Activated CD8-positive, alpha-beta memory T cell treated with anti-CD3 and anti-CD28 coated beads for 36 hours (primary cell): ENCODE data around the gene ATP9A. TPM values are rescaled to one million over a fixed set of nuclear protein-coding genes. Genes with fewer than 3 reads are reported as not detected.
"Not testable (repeated sequence)": the region's sequence is repeated elsewhere in the genome, so short reads cannot be mapped to it uniquely, and the experiment has no call there.

Experiments used
- CTCF ChIA-PET: fragments of 350-600 bp; sonication (Branson Sonifier 250); formaldehyde crosslinking; loops from one replicate; lab custom pipeline; 2021; ENCODE audit warnings: antibody characterized with exemption; lab: Charles Lee
- POLR2A ChIA-PET: fragments of 350-600 bp; sonication (Branson Sonifier 250); formaldehyde crosslinking; loops from one replicate; lab custom pipeline; 2021; ENCODE audit warnings: antibody characterized with exemption; lab: Charles Lee
- total RNA-seq, 2 experiments: library from RNA; stranded (reverse); gene quantifications; one replicate each; pipeline ENCODE4 v1.2.3, GENCODE V29; 2021

Gene ATP9A
- total RNA-seq, 2 experiments from 2014 or later: 1.2 to 1.3 TPM

DNA sequence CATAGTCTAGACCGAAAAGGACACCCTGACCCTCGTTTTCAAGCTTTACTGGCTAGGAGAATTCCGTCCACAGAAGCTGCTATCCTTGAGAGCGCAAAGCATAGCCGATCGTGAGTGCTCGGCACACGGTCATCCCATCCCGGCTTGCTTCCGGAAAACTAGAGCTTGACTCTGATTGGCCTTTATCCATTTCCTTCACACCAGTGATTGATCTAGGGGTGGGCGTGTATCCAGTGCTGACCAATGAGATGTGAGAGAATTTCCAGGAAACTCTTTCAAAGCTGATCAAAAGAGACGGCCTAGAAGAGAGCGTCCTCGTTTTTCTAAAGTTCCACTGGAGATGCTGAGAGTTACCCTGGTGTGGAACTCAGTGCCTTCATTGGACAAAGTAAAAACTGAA lies 184.7 kb downstream of the ATP9A start:
- POLR2A ChIA-PET: no interaction called here

DNA sequence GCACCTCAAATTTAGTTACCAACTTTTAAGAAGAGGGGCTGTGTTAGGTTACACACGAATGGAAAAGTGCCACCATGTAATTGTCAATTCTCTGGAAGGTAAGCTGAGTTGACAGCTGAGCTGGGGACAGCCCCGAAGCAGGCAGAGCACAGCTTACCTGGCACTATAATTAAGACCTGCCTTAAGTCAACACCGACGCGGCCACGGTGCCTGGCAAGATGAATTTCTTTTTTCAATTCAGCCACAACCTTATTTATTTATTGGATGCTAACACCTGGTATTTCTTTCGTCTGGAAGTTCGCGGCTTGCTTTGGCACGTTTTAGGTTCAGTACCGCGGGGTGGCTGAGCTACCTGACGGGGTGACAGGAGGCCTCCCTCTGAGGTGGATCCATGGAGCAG lies 185.1 kb downstream of the ATP9A start:
- ChIA-PET POLR2A (no interaction called here), CTCF (no interaction called here)

More for the DNA sequence above, 184.7 kb downstream of the ATP9A start:
- CTCF ChIA-PET: no interaction called here

GRCh38 chr20:51581571-51581970 lies 186.6 kb downstream of the ATP9A start:
- POLR2A ChIA-PET: no interaction called here
- CTCF ChIA-PET: no interaction called here

GRCh38 chr20:51579137-51579536 lies 189.1 kb downstream of the ATP9A start:
- CTCF ChIA-PET: no interaction called here
- POLR2A ChIA-PET: no interaction called here

DNA sequence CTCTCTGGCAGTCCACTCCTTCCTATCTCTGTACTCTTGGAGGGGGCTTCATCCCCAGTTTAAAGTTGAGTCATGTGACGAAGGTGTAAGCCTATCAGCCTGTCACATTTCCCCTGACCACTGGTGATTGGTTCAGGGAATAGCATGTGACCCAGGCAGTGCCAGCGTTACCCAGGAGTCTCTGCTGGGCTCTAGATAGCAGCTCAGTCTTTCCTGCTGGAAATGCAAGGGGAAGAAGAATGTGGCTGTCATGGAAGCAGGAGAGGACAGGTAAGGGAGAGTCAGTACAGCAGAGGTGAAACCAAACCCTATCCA lies 190.1 kb downstream of the ATP9A start:
- CTCF ChIA-PET: no interaction called here
- POLR2A ChIA-PET: no interaction called here

GRCh38 chr20:51577432-51578144 lies 190.6 kb downstream of the ATP9A start:
- POLR2A ChIA-PET: no interaction called here
- CTCF ChIA-PET: interaction anchor here (0.6 to 0.9 kb wide), 2 partner anchors 17 to 52 kb away, joined by 3 read pairs; no protein-coding TSS in a partner anchor

DNA sequence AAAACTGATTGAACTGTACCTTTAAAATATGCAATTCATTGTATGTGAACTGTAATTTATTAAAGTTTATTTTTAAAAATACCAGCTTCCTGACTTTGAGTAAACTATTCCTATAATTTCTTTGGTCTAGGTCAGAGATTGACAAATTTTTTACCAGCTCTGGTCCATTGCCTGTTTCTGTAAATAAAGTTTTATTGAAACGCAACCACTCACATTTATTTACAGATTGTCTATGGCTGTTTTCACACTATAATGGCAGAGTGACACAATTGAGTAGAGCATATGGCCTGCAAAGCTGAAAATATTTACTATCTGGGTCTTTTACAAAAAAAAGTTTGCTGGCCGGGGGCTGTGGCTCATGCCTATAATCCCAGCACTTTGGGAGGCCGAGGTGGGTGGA lies 192.7 kb downstream of the ATP9A start:
- CTCF ChIA-PET: interaction anchor here (1.0 kb wide), 1 partner anchor 250 kb away, joined by 3 read pairs; no protein-coding TSS in a partner anchor

DNA sequence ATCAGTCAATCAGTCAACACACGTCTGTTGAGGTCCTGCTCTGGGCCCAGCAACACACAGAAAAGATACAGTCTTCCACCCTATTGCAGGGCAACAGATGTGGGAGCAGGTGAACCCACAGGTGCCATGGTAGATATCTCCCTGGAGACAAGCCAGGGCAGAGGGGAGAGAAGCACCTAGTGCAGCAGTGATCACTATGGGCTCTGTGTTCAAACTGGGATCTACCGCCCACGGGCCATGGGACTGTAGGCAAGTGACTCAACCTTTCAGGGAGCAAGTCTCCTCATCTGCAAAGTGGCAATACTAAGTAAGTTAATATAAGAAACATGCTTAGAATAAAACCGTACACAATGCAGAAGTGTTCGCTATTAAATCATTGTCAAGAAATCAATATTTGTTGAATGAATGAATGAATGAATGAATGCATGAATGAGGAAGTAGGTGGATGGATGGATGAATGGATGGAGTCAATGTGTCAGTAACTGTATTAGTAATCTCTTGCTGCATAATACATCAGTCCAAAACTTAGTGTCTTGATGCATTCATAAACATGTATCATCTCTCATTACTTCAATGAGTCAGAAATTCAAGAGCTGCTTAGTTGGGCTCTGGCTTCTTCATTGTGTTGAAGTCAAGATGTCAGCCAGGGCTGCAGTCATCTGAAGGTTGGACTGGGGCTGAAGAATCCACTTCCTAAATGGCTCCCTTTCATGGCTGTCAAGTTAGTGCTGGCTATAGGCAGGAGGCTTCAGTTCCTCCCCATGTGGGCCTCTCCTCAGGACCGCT lies 193.7 kb downstream of the ATP9A start:
- ChIA-PET CTCF (interaction anchor here (0.5 to 2.0 kb wide), 4 partner anchors 20 to 248 kb away, joined by 3 to 8 read pairs (median 4); no protein-coding TSS in a partner anchor), POLR2A (no interaction called here)

More for the DNA sequence above, 192.7 kb downstream of the ATP9A start:
- POLR2A ChIA-PET: no interaction called here

- ChIA-PET CTCF (interaction anchor here (0.5 to 2.0 kb wide), 2 partner anchors 21 to 50 kb away, joined by 4 to 8 read pairs; no protein-coding TSS in a partner anchor), POLR2A (interaction anchor here (0.5 kb wide), 1 partner anchor 9 kb away, joined by 3 read pairs; no protein-coding TSS in a partner anchor)
Observed at GRCh38 chr20:51573576-51574243, 194.5 kb downstream of the ATP9A start.

DNA sequence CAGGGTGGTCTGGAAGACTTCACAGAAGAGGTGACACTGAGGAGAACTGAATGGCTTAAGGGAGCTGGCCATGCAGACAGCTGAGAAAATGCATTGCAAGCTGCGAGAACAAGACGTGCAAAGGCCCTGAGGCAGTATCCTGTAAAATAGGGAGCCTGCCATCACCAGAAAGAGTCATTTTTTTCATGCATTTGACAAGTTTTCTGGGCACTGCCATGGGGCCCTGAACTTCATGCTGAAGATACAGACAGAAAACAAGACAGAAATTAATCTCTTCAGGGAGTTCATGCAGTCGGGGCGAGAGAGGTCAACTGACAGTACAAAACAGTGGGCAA lies 196.8 kb downstream of the ATP9A start:
- ChIA-PET POLR2A (no interaction called here), CTCF (no interaction called here)

DNA sequence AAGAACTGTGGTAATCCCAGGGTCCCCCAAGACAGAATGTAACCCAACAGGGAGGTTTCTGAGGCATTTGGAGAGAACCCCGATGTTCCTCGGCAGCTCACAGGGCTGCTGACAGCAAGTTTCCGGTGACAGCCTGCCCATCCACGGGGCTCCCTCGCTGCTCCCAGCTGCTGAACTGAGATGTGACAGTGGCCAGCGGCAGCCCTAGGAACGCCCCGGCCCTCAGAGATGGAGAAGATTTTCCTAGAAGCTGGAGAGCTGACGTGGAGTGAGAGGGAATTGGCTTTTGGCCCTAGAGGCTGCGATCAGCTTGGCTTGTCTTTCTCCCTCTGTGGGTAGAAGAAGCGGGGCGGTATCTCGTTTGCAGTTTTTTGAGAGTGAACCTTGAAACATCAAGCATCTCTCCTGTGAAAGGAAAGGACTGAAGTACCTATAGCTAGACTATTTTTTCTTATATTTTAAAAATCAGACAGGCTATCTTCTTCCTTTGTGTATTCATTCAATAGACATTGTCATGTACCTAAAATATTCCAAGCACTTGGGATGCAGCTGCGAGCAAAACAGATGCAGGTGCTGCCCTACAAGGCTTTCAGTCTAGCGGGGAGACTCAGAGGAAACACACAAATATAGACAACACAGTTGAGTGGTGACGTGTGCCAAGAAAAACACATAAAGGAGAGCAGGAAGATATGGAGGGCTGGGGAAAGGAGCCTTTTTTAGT lies 197.3 kb downstream of the ATP9A start:
- ChIA-PET POLR2A (no interaction called here), CTCF (no interaction called here)

GRCh38 chr20:51569815-51570738 lies 198.1 kb downstream of the ATP9A start:
- POLR2A ChIA-PET: no interaction called here
- CTCF ChIA-PET: interaction anchor here (1.0 kb wide), 1 partner anchor 25 kb away, joined by 3 read pairs; no protein-coding TSS in a partner anchor

- POLR2A ChIA-PET, CTCF ChIA-PET: not testable (repeated sequence)
Observed at GRCh38 chr20:51568533-51568932, 199.7 kb downstream of the ATP9A start.

GRCh38 chr20:51567622-51568021 lies 200.6 kb downstream of the ATP9A start:
- ChIA-PET CTCF (interaction anchor here (1.0 kb wide), 1 partner anchor 27 kb away, joined by 4 read pairs; no protein-coding TSS in a partner anchor), POLR2A (no interaction called here)

DNA sequence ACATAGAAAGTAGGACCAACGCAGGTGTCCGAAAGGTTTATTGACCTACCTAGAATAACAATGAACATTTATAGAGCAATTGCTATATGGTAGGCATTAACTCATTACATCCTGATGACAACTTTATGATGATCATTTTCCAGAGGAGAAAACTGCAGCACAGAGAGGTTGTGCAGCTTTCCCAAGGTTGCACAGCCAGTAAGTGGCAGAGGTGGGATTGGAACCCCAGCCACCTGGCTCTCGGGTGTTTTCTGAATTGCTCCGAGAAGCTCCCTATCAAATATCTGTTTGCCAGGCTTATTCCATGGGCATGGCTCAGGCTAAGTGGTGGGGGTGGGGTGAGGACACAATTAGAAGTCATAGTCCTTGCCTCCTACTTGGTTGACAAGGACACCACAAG lies 201.6 kb downstream of the ATP9A start:
- POLR2A ChIA-PET: no interaction called here

DNA sequence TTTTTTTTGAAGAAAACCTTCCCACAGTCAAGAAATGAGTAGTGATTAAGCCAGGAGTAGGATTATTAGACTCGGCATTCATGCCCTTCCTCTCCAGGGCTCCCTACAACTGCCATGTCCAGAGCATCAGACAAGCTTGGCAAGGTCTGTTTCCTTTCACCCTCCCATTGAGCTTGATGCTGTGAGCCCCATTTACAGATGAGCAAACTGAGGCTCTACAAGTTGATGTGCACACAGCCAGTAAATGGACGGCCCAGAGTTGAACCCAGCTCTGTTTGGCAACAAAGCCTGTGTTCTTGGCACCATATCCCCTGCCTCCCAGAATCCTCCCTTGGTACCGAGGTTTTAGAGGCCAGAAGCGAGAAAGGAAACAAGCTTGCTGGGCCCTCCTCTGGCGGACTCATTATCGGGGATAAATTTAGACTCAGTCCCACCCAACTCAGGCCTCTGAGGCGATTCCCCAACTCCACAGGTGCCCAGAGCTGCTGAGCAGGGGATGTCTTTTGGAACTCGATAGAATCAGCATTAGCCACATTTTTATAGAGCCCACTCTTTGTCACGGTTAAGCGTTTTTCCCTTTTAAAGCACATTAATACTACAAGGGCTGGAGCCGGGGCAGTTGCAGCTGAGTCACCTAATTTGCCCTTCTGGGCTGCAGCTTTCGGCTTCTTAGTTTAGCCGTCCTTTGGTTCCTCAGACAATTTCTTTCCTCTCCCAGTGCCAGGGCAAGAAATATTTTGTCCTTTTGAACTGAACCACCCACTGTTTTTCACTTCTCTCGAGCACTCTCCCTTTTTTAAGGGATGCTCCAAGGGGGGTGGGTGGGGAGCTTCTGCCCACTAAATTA lies 202.7 kb downstream of the ATP9A start:
- CTCF ChIA-PET: no interaction called here
- POLR2A ChIA-PET: interaction anchor here (0.5 kb wide), 1 partner anchor 8 kb away, joined by 3 read pairs; no protein-coding TSS in a partner anchor

More for the DNA sequence above, 201.6 kb downstream of the ATP9A start:
- CTCF ChIA-PET: interaction anchor here (1.0 kb wide), 1 partner anchor 28 kb away, joined by 4 read pairs; no protein-coding TSS in a partner anchor
